NCI-H2029 treated with DMSO at 0.1 percent for 48 hours (cell line): ENCODE measurements around the gene KCNAB1.

Experiments used
- DNase-seq: peaks from one replicate; lab custom pipeline; 2025; lab: John Stamatoyannopoulos, UW

KCNAB1 gene

GRCh38 chr3:156317462-156318074 lies 197.2 kb downstream of the KCNAB1 start:
- DNase-seq: no peak

DNA sequence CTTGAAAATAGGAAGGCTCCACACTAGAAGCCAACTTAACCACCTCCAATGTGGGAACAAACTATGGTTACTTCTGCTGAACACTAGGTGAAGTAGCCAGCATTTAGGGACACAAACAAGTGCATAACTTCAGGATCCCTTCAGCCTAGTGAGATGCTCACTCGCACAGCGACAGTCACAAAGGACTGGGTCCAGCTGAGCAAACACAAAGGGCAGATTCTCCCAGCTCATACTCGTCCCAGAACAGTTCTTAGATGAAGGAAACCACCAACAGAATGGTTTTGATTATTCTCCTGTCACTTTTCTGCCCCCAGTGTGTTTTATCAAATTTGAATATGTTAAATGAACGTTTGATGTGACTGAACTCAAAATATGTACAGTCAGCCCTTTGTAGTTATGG lies 201.6 kb downstream of the KCNAB1 start:
- DNase-seq: no peak

DNA sequence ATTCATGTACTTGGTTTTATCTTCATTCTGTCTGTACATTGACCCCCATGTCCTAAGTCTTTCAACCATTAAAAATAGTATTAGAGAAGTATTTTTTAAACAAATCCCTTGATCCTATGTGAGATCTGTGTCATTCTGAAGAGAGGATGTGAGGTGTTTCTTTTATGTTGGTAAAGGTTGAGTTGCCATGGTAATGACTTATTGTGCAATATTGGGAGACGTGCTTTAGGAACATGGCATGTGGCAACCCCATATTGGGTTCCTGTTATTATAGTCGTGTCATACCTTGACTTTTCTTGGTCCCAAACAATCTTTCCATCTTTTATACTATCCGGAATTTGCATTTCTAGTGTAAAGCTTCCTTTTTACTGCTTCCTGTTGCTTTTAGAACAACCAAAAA lies 203.1 kb downstream of the KCNAB1 start:
- no peak for DNase-seq

DNA sequence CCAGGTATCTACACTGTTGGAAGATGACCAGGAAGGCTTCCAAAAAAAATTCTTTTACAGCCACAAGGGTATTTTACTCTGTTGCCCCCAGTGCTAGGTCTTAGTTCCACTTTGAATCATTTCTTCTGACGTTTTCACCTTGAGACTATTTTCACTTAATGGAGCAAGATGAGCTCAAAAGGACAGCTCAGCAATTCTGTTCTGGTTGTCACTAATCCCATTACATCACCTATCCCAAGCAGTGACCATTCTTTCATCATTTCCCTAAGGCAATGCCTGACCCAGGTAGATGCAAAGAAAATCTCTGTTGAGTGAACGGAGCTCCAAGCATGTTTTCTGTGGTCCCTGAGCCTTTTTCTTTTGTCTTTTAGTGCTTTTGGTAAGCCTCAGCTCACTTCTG lies 210.0 kb downstream of the KCNAB1 start:
- no peak for DNase-seq

- DNase-seq: no peak
These were observed 211.9 kb downstream of the KCNAB1 start for GRCh38 chr3:156332304-156332703.

DNA sequence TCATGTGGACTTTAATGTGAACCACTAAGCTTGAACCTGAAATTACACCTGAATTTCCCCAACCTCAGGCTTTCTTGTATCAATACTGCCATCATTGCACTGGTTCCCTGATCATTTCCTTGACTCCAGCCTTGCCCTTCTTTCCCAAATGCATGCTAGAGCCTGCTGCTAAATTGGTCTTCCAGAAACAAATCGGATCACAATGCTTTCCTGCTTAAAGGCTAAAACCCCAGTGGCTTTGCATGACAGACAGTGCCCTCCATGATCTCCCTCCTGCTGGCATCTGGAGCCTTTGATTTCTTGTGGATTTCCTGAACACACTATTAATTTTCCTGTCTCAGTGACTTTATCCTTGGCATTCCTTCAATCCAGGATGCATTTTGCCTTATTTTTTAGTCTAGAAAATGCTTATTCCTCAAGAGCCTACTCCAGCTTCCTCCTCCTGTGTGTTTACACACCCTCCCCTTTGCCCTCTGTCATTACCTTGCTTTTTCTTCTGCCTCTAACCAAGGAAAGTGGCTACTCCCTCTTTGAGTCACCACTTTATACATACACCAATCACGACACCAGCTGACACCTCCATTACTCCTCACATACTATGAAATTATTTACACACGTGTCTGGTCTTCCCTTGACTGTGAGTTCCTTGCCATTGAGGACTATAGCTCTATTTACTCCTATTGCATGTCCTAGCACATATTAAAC lies 214.6 kb downstream of the KCNAB1 start:
- no peak for DNase-seq

- DNase-seq: no peak
These were observed 219.1 kb downstream of the KCNAB1 start for GRCh38 chr3:156339491-156339890.

GRCh38 chr3:156341332-156341731 lies 221.0 kb downstream of the KCNAB1 start:
- DNase-seq: no peak

DNA sequence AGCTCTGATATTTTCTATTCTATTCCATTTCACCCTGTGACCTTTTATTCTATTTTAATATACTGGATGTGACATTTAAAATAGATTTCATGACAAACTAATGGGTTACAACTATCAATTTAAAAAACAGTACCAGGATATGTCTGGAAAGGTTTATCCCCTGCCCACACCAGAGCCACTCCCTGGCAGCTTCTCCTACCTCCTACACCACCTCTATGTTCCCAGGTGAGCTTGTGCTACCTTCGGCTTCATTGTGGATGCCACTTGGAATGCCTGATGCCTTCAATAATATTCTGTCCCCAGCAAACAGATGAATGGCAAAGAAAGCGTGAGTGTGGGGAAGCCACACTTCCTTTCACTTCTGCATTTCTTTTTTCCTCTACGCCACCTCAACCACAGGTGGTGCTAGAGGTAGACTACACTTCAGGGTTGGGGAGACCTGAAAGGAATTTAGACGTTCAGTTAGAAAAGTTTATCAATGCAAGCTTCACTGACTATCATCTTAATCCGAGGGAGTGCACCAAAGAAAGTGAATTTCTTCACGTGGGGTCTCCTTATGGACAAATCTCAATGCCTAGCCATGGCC lies 221.5 kb downstream of the KCNAB1 start:
- DNase-seq: no peak

GRCh38 chr3:156344215-156344614 lies 223.8 kb downstream of the KCNAB1 start:
- no peak for DNase-seq

DNA sequence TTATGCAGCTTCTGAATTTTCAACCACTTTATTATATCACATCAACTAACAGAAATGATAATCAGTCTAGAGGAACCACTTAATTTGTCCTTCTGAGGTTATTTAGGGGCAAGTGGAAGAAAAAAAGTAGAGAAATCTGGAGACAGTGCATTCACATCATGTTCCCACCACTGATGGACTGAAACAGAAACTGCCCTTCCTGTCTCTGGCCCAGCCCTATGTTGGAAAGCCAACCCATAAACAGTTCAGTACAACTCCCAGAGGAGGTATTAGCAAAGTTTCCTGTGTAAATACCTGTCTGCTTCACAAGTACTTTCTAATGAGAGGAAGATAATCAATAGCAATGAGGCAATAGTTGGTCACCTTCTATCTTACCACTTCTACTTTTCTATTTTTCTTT lies 228.7 kb downstream of the KCNAB1 start:
- no peak for DNase-seq

- no peak for DNase-seq
These were observed 229.6 kb downstream of the KCNAB1 start for GRCh38 chr3:156349978-156350377.

DNA sequence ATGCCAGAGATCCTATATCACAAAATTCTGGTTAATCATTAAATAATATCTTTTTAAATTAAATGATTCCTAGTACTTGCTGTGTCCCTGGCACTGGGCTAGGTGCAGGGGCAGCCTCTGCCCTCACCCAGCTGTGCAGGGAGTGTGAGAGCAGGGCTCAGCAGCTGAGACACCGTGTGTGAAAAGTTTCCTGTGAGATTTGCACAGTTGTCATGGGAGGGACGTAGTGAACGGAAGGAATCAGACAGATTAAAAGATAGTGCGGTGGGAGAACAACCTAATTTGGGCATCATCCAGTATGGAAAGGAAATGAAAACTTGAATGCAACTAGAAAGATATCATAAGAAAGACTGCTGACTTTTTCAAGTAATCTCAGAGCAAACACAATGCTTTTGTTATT lies 230.4 kb downstream of the KCNAB1 start:
- DNase-seq: no peak

GRCh38 chr3:156351783-156352182 lies 231.4 kb downstream of the KCNAB1 start:
- no peak for DNase-seq

- DNase-seq: no peak
These were observed 232.3 kb downstream of the KCNAB1 start for GRCh38 chr3:156352728-156353127.

- DNase-seq: no peak
These were observed 233.2 kb downstream of the KCNAB1 start for GRCh38 chr3:156353563-156353962.

DNA sequence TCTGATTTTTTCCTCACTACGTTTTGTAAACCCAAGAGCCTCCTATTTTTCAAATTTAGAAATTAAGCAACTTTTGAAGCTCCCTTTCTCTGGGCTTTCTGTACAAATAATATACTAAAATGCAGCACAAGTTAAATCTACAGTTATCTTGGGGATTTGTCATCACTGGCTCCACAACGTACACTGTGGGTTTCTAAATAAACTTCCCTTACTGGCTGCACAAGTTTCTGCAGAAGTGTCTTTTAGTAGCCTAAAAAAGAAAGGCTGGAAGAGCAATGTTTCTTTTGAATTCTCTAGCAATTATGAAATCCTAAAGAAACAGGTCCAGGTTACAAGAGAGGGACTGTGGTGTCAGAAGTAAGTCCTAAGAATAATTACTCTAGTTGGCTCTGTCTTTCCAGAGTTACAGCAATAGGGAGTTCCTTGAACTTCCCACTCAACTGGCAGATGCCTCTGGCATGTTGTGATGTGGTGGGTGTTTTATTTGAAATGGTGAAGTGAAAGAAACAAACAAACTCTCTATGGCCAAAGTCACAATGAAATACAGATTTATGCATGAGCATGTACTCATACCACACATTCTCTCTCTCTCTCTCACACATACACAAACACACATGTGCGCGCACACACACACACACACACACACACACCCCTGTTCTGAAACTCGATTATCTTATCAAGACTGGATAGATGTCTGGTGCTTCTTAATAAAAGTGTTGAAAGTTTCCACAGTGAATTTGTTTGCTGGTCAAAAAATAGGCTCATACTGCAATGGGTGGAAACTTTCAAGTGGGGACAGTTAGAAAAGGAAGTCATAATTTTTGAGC lies 236.4 kb downstream of the KCNAB1 start:
- DNase-seq: no peak

DNA sequence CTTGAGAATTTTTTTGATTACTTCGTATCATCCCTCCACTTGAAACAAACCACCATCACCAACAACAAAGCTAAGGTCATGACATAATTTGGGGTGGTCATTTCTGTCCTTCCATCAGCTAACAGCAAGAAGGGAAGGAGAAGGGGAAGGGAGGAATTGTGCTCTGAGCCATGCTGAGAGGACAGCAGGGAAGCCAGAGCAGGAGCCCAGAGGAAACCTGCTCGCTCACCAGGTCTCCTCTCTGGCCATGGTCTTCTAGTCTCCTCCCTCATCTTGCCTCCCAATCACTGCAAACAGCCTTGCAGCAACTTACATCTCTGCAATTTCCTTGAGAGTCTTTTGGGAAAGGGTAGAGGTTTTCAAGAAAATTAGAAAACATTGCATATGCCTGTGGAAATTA lies 237.9 kb downstream of the KCNAB1 start:
- no peak for DNase-seq

DNA sequence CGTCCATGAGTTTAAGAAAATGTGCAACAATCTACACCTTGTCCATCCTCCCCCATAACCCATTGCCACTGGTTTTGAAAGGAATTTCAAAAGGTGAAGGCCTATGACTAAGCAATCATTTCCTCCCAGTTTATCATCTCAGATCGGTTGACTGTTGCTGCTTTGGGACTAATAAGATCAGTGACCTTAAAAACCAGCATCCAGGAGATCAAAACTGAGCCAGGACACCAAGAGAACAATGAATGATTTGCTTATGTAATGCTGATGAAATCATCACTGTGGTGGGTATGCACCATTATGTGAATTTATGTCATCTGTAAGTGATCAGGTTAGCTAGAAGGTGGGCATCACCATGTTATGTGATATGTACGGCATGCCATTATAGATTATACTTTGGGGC lies 239.0 kb downstream of the KCNAB1 start:
- DNase-seq: no peak

DNA sequence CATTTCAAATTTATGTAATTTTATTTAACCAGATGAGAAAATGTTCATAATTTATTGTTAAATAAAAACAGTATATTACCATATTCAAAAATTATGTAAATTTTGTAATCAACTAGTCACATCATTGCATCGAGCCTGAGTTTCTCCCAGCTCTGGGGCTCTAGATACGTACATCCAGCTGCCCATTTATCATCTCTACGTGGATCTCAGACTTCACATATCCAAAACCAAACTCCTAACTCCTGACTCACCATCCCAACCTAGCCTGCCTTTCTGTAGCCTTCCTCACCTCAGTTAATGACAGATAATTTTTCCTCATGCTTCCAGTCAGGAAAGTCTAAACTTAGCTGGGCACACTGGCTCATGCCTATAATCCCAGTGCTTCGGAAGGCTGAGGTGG lies 239.7 kb downstream of the KCNAB1 start:
- no peak for DNase-seq

- no peak for DNase-seq
These were observed 240.6 kb downstream of the KCNAB1 start for GRCh38 chr3:156360963-156361362.

DNA sequence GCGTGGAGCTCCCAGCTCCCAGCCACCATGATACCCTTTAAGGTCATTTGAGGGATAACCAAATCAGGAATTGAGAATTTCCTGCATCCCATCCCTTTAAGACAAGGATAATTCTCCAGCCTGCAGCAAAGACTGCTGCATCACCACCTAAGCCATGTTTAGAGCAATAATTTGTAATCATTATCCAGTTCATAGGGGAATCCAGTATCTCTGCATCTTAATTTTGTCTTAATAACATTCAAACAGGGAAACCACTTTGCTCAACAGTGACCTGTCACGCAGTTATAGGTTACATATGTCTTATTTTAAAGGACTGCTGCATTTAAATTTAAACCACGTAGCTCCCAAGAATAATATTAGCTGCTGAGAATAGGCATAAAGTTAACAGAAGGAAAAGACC lies 246.2 kb downstream of the KCNAB1 start:
- DNase-seq: no peak

DNA sequence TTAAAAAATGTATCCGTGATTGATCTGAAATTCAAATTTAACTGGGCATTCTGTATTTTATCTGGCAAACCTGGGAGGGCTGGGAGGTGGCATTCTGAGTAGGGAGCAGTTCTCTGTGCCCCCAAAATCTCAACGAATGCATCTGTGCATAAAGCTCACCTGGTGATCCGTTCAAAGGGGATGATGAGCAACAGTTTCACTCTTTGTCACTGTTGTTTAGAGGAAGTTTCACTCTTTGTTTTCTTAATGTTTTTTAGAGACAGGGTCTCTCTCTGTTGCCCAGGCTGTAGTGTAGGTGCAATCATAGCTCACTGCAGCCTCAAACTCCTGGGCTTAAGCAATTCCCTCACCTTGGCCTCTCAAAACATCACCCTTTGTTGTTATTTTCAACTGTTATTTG lies 247.8 kb downstream of the KCNAB1 start:
- no peak for DNase-seq
